HG03064 (cell line): Measurements from ENCODE around the gene DLG4.

Source experiments
- ATAC-seq: cut with Tn5 transposase; IDR thresholded peaks from one replicate; pipeline ENCODE4 v1.9.1; 2021; ENCODE audit warnings: low read depth; ENCODE audit not compliant: unreplicated experiment

Gene DLG4

DNA sequence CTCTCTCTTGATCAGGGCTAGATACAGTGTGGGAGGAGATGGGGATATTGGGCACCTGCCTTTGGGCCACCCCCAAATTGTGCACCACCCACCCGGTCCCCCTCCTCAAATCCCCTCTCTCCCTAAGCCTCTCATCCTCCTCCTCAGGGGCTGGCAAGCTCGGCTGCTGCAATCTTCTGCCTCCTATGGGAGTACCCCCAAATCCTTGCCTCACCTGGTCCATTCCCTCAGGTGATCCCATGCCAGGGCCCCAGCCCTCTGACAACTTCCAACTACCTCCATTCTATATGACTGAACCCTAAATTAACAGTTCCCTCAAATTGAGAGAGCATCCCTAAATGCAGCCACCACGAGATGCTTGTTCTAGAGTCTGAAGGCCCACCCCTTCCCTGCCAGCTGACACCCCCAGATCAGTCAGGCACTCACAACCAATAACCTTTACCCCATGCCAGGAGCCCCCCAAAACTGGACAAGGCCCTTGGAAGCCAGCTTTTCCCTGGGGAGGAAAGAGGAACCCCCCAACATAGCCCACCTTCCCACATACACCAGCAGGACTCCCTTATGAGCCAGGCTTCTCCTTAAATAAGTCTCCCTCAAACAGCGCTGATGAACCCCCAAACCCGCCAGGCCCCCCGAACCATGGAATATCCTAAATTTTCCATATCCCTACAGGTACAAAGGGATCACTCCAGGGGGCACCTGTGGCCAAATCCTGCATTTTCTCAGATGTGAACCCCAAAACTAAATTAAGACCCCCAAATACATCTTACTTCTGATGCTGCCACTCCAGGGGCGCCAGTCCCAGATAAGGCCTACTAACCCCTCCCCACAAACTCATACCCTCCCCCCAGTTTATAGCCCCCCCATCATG lies 3.2 kb downstream of the DLG4 start:
- ATAC-seq = no peak

DNA sequence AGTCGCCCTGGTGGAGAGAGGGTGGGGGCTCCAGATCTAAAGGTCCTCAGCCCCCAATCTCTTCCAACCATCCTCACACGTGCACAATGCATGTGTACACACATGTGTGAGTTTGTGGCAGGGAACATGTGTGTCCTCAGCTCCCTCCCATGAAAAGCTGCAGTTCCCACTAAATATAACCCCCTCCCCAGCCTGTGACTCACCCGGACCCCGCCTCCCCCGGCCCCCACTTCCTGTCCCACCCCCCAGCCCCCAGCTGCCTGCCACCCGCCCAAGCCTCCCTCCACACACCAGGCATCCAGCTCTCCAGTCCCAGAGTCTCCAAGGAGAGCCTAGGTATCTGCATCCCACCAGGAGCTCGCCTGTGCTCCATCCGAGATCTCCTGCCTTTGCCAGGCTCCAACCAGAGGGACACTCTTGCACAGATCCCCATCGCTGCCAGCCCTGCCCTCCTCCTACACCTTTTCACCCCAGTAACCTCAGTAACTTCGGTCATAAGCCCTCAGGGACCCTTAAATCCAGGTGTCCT lies 3.9 kb downstream of the DLG4 start:
- ATAC-seq = no peak

DNA sequence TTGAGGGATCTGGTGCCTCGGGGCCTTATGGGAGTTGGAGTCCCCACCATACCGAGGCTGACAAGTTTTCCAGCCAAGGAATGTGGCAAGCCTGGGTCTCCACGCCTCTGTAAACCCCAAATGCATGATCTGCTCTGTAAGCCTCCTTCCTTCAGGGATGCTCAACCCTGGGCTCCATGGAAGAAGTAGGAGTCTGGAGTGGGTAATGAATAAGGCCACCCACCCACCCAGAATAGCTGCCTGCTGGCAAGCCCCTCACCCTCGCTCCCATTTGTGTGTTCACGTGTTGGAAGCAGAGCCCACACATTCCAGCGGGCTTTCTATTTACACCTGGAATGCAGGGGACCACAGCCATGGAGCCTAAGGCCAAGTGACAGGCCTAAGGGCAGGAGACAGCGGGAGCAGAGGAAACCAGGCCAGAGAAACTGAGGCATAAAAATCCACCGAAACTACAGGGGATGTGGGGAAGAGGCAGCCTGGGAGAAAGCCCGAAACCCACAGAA lies 4.4 kb downstream of the DLG4 start:
- no peak for ATAC-seq

DNA sequence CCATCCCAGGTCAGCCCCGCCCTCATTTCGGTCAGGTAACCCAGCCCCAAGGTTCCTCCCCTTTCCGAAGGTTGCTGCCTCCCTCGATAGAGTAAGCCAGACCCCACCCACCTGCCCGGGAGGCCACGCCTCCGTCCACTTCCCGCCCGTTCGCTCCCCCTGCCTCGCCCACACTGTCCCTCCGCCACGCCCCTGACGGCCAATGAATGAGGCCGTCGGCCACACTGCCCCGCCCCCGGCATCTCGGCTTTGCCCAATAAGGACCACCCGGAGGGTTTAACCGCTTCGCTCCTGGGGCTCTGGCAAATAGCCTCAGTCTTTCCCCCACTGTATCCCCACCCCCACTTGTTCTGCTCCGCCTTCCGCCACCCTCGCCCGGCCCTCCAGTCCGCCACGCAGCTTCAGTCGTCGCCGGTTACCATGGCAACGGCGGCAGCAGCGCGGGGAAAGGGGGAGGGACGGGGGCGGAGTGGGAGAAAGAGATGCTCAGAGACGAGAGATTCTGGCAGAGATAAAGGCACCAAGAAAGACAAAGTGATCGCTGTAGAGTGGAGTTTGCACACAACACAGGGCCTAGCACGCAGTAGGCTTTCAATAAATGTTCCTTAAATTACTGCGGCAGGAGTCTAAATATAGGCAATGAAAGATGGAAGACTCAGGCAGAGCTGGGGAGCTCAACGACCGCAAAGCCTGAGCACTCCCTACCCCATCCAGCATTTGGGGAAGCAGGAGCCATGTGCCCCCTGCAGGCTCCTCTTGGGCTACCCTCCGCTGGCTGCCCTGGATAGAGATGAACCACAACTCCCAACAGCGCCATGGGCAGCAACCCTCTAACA lies 5.1 kb downstream of the DLG4 start:
- peak; percentile 56 for ATAC-seq

DNA sequence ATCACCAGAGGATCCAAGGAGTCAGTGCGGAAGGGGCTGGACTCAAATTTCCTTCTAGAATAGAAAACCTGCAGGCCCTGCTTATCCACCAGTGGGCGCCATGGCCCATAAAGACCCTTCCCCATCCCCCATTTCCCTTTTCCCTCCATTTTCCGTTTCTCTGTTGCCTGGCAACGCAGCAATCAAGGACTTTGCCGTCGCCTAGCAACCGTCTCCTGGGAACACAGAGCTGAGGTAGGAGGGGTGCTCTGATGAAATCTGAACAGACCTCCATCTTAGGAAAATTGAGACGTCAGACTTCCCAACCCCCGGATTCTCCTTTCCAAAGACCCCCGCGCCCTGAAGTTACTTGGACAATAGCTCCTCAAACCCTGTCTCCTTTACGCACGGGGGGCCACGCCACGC lies 5.7 kb downstream of the DLG4 start:
- ATAC-seq = no peak

DNA sequence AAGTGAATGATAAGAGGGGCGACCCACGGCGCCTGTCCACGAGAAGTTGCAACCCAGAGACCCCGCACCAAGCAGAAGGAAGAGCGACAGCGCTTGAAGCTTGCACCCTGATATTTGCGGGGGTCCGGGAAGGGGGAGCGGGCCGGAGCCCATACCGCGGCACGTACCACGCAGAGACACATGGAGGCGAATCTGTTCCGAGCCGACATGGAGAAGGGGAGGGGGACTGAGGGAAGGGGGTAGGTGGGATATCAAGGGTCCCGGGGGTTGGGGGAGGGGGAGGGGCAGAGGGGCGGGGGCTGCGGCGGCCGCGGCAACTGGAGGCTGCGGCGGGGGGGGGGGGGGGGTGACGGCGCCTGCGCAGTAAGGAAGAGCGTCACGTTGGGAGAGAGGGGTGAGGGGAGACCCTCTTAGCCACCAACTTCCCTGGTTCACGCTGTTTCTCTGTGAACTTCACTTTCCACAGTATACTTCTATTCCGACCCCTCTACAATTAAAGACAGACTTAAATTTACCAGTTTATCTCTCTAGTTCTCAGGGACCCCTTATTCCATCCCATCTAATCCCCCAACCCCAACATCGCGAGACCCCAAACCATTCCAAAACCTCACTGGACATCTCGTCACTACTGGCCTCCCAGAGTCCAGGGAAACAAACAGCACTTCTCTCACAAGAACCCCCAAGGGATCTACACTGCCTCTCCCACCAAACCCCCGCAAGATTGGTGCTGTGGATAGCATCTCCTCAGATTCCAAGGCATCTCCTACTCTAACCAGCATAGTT lies 8.0 kb downstream of the DLG4 start:
- no peak for ATAC-seq

DNA sequence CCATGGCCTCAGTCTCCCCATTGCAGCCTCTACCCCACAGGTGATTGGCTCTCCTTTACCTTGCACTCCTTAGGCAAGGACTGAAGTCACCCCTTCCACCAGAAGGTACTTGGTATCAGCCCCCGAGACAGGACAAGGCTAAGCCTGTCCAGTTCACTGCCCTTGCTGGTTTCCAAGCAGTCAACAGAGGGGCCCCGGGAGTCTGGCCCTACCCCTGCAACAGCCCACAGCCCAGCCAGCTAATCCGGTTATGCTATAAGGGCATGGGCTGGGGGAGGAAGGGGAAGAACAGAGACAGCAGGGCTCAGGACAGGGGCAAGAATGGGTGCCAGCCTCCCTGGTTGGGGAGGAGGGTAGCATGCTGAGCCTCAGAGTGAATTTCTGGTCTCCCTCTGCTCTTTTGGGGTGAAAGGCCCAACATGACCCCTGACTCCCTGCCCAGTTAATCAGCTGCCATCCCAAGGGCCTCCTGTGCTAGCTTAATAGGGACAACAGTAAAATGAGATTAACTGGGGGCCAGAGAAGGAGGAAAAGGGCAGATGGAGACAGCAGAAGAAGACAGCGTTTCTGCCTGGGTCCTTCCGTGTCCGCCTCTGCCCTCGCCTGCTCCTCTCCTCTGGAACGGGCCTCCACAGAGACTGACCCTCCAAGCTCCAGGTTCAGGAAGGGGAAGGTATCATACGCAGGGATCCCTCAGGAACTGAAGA lies 10.7 kb downstream of the DLG4 start:
- no peak for ATAC-seq

DNA sequence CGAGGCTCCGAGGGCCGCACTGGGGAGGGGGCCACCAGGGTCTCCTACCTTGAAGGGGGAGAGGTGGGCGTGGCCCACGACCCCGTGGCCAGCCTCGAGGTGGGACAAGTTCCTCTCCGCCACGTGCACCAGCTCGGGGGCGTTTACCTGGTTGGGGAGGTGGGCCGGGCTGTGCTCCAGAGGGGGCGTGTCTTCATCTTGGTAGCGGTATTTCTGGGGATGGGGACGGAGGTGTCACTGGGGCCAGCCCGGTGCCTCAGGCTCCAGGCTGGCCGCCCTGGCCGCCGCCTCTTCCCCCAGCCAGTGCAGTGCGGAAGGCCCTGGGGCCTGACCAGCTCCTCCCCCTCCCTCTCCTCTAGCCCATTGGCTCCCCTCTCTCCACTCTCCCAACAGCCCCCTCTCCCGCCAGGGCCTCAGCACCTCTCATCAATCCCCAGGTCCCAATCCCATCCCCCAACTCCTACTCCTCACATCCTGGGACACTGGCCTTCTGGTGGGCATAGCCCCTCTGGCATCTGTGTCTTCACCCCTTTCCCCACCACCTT lies 11.5 kb downstream of the DLG4 start:
- ATAC-seq = no peak

DNA sequence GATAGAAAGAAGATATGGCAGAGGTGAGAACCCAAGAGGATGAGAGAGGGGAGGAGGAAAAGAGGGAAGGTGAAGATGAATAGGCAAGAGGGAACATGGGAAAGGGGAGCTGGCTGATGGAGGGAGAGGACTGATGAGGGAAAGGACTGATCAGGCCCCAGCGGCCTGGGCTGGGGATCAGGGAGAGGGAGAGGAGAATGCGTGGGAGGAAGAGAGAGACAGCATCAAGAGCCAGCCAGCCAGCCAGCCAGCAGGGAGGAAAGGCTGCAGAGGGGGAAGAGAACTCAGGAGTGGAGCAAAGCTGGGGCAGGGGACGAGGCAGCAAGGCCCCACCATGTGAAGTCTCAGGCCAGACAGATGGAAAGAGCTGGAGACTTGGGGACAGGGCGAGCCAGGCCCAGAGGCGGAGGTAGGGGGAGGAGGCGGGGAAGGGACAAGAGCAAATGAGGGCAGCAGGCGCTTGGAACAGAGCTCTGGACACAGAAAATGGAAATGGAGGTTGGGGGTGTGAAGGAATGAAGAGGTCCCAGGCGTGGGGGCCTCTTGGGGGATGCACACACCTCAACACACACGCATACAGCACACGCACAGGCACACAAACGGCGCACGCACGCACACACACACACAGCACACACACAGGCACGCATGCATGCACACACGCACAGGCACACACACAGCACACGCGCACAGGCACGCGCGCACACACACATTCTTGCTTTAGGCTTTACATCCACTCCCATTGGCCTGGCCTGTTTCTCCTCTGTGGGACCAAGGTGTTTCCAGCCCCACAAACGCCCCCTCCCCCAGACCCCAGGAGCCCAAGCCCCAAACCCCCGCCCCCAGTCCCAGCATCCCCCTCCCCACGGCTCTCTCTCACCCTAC lies 12.3 kb downstream of the DLG4 start:
- ATAC-seq = no peak

DNA sequence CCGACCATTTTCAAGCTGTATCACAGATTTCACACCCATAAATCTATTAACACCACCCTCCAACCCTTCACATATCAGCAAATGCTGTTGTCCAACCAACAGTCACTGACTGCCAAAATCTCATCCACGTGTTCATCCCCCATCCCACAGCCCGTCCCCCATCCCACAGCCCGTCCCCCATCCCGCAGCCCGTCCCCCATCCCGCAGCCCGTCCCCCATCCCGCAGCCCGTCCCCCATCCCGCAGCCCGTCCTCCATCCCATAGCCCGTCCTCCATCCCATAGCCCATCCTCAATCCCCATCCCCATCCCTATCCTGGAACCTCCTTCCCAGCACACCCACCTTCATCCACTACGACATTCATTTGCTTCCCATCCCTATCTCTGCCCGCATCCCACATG lies 14.1 kb downstream of the DLG4 start:
- no peak for ATAC-seq

DNA sequence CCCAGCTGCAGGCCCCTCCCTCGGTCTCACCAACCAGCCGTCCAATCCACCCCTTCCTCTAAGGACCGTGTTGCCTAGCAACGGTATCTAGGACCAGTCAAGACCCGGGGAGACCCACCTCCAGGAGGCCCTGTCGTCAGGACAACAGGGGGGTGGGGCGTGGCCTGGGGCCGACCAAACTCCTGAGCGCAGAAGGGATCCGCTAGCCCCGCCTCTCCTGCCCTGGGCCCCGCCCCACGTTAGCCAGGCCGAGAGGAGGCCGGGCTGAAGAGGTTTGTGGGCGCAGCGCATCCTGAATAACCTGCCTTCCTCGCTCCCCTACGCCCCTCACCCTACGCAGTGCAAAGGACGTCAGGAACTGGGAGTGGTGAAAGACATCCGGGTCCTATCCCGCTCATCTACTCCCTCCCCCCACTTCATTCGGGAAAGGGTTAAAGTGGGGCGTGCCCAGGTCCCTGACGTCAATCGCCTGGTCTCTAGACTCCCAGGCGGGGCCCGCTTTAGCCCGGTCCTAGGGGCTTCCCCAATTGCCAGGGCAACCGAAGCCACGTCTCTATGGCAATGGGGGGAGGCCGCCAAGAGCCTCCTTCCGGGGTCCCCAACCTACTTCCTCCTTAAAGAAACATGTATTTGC lies 14.7 kb downstream of the DLG4 start:
- ATAC-seq = peak; percentile 70

DNA sequence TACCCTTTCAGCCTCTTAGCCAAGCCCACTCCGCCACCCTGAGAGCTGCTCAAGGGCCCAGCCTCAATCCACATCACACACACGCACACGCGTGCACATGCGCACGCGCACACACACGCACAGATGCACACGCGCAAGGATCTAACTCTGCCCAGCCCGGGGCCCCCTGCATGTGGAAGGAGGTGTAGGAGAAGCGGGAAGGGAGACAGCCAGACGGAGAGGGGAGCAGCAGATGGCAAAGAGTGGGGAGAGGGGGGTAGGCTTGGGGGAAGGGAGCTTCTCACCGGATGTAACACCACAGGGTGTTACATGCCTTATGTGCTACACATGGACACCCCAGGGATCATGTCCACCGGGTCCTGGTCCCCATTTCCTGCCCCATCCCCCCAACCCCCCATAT lies 15.3 kb downstream of the DLG4 start:
- no peak for ATAC-seq

DNA sequence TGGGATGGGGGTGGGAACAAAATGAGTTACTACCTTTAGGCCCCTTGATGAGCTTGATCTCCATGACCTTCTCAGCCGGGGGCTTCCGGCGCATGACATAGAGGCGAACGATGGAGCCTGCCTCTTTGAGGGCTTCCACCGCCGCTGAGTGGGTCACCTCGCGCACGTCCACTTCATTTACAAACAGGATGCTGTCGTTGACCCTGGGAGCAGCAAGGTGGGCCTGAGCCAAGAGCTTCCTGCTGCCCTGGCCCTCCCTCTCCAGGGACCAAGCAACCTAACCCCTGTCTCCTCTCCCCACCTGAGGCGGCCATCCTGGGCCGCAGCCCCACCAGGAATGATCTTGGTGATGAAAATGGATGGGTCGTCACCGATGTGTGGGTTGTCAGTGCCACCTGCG lies 16.2 kb downstream of the DLG4 start:
- ATAC-seq = no peak

DNA sequence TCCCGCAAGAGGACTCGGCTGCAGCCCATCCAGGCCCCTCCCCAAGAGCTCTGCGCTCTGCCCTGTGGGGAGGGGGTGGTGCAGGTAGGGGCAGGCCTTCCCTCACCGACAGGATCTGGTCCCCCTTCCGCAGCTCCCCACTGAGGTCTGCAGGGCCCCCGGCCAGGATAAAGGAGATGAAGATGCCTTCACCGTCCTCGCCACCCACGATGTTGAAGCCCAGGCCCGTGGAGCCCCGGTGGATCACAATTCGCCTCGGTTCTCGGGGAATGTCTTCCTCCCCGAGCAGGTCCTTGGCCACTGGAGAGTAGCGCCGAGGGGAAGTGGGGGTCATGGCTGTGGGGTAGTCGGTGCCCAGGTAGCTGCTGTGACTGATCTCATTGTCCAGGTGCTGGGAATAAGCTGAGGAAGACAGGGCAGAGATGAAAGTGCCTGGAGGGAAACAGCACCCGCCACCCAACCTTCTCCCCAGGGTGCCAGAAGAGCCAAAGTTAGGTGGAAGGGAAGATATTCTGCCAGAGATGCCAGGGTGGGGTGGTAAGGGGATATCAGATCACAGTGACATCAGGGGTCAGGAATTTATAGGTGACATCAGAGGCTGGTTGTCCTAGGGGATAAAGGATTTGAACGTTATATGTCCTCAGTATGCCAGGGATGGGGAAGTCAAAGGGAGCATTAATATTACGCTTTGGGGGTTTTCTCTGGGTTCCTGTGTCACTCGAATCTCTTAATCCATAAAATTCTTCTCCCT lies 22.8 kb downstream of the DLG4 start:
- no peak for ATAC-seq

DNA sequence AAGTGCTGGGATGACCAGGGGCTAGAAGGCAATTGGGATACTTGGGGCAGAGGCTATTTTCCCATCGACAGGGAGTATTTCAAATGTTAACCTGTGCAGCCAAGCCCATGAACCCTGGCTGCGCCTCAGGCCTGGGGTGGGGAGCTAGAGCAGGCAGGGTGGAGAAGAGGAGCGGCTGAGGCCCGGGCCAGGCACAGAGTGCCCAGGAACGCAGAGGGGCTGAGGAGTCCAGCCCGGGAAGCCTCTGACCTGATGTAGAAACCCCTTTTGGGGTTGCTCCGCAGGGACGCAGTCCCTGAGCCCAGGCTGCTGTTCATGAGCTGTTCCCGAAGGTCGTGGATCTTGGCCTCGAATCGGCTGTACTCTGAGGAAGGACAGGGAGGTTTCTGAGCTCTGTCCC lies 23.7 kb downstream of the DLG4 start:
- ATAC-seq = no peak

DNA sequence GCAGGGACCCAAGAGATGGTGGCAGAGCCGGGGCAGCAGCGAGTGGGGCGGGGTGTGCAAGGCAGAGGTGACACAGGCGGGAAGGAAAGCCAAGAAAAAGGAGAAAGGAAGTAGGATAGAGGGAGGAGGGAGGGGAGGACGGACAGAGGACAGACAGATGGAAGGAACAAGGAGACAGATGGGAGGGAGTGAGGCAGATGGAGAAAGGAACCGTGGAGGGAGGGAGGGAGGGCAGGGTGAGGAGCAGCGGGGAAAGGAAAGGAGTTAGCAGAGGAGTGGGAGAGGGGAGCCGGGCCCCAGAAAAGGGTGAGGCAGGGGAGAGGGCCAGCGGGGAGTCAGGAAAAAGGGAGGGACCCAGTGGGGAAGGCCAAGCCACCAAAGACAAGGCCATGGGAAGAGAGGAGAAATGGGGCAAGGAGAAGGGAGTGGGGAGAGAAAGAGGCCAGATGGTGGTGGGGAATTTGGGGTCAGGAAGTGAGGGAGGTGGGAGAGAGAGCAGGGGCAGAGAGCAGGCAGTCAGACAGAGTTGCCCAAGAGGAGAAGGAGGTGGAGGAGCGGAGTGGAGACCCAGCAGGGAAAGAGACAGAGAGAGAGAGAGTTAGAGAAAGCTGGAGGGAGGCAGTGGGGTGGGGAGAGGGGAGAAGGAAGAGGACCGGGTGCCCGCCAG lies 27.2 kb downstream of the DLG4 start:
- ATAC-seq = no peak
